Activated naive CD8-positive, alpha-beta T cell treated with anti-CD3 and anti-CD28 coated beads, Interleukin-2, amount 10 ng/mL, durations not matched to agents 7 days and 5 days (primary cell): ENCODE results near the gene CACNA1C. TPM values are rescaled to one million over a fixed set of nuclear protein-coding genes. Genes with fewer than 3 reads are reported as not detected.

Experiments
- ATAC-seq: fragments of 150-1000 bp; cut with Tn5 transposase; one replicate; pipeline ENCODE4 v1.10.0; 2021; ENCODE audit warnings: low read depth, moderate library complexity
- POLR2A ChIA-PET: fragments of 350-600 bp; sonication (Branson Sonifier 250); formaldehyde crosslinking; loops from one replicate; lab custom pipeline; 2021; ENCODE audit warnings: antibody characterized with exemption; lab: Charles Lee
- DNase-seq: peaks from one replicate; pipeline ENCODE4 v3.0.0; 2021
- H3K27ac Mint-ChIP-seq: one replicate; pipeline ENCODE4 v1.8.0; 2022; ENCODE audit warnings: mild to moderate bottlenecking, mixed read lengths
- H3K27me3 Mint-ChIP-seq: one replicate; pipeline ENCODE4 v1.8.0; 2022; ENCODE audit warnings: mild to moderate bottlenecking, moderate library complexity, mixed read lengths
- H3K36me3 Mint-ChIP-seq: one replicate; pipeline ENCODE4 v1.8.0; 2021; ENCODE audit warnings: mild to moderate bottlenecking, mixed read lengths
- H3K4me1 Mint-ChIP-seq: one replicate; pipeline ENCODE4 v1.8.0; 2021; ENCODE audit warnings: mixed read lengths
- H3K4me3 Mint-ChIP-seq: one replicate; pipeline ENCODE4 v1.8.0; 2022; ENCODE audit warnings: mild to moderate bottlenecking, moderate library complexity, mixed read lengths
- H3K9me3 Mint-ChIP-seq: one replicate; pipeline ENCODE4 v1.8.0; 2021; ENCODE audit warnings: mixed read lengths
- total RNA-seq, 2 experiments: library from RNA; stranded (reverse); gene quantifications; one replicate each; pipeline ENCODE4 v1.2.3, GENCODE V29; 2021

CACNA1C gene
- total RNA-seq, 2 experiments from 2014 or later: 0.11 to 0.14 TPM

- Mint-ChIP-seq H3K27ac (no peak overlapping the region), H3K27me3 (peaks cover 18% of the 10 kb centered on the region), H3K4me3 (no peak overlapping the region), H3K36me3 (no peaks in the 10 kb centered on the region), H3K9me3 (no peaks in the 10 kb centered on the region), H3K4me1 (no peaks in the 10 kb centered on the region)
- no peak for ATAC-seq
- POLR2A ChIA-PET: no interaction called here
- no peak for DNase-seq
Measured at GRCh38 chr12:2567711-2568110, 514.9 kb downstream of the CACNA1C start.

GRCh38 chr12:2570562-2570961 is 517.8 kb downstream of the CACNA1C start:
- no peaks in the 10 kb centered on the region for H3K36me3 Mint-ChIP-seq
- no peak for DNase-seq
- no peak for ATAC-seq
- H3K27me3 Mint-ChIP-seq: peaks cover 37% of the 10 kb centered on the region
- H3K4me3 Mint-ChIP-seq: no peak overlapping the region
- H3K9me3 Mint-ChIP-seq: no peaks in the 10 kb centered on the region
- H3K4me1 Mint-ChIP-seq: no peaks in the 10 kb centered on the region
- no peak overlapping the region for H3K27ac Mint-ChIP-seq
- POLR2A ChIA-PET: no interaction called here

- DNase-seq (no peak), ATAC-seq (no peak)
- Mint-ChIP-seq H3K27me3 (peaks cover 37% of the 10 kb centered on the region), H3K4me1 (no peaks in the 10 kb centered on the region), H3K9me3 (no peaks in the 10 kb centered on the region), H3K27ac (no peak overlapping the region), H3K4me3 (no peak overlapping the region), H3K36me3 (no peaks in the 10 kb centered on the region)
- POLR2A ChIA-PET: no interaction called here
Measured at GRCh38 chr12:2574355-2574935, 521.7 kb downstream of the CACNA1C start.

GRCh38 chr12:2575245-2575644 is 522.5 kb downstream of the CACNA1C start:
- no peak overlapping the region for H3K27ac Mint-ChIP-seq
- no peak for ATAC-seq
- no peaks in the 10 kb centered on the region for H3K36me3 Mint-ChIP-seq
- DNase-seq: no peak
- no peak overlapping the region for H3K4me3 Mint-ChIP-seq
- H3K27me3 Mint-ChIP-seq: peaks cover 36% of the 10 kb centered on the region
- H3K4me1 Mint-ChIP-seq: no peaks in the 10 kb centered on the region
- no peaks in the 10 kb centered on the region for H3K9me3 Mint-ChIP-seq
- POLR2A ChIA-PET: no interaction called here

GRCh38 chr12:2578211-2578610 is 525.4 kb downstream of the CACNA1C start:
- Mint-ChIP-seq H3K9me3 (no peaks in the 10 kb centered on the region), H3K27ac (no peak overlapping the region), H3K36me3 (no peaks in the 10 kb centered on the region), H3K27me3 (peaks cover 27% of the 10 kb centered on the region), H3K4me3 (no peak overlapping the region), H3K4me1 (peaks cover 2% of the 10 kb centered on the region)
- DNase-seq (no peak), ATAC-seq (no peak)
- POLR2A ChIA-PET: no interaction called here

GRCh38 chr12:2578772-2579171 is 526.0 kb downstream of the CACNA1C start:
- H3K27ac Mint-ChIP-seq: no peak overlapping the region
- peaks cover 2% of the 10 kb centered on the region for H3K4me1 Mint-ChIP-seq
- POLR2A ChIA-PET: no interaction called here
- H3K36me3 Mint-ChIP-seq: no peaks in the 10 kb centered on the region
- no peak for DNase-seq
- no peak overlapping the region for H3K4me3 Mint-ChIP-seq
- no peaks in the 10 kb centered on the region for H3K9me3 Mint-ChIP-seq
- no peak for ATAC-seq
- peaks cover 28% of the 10 kb centered on the region for H3K27me3 Mint-ChIP-seq

GRCh38 chr12:2580821-2581220 is 528.0 kb downstream of the CACNA1C start:
- peaks cover 31% of the 10 kb centered on the region for H3K27me3 Mint-ChIP-seq
- no peak overlapping the region for H3K4me3 Mint-ChIP-seq
- no peaks in the 10 kb centered on the region for H3K36me3 Mint-ChIP-seq
- ATAC-seq (no peak), DNase-seq (no peak)
- no peaks in the 10 kb centered on the region for H3K9me3 Mint-ChIP-seq
- H3K4me1 Mint-ChIP-seq: peaks cover 2% of the 10 kb centered on the region
- H3K27ac Mint-ChIP-seq: no peak overlapping the region
- POLR2A ChIA-PET: no interaction called here

GRCh38 chr12:2581293-2582045 is 528.7 kb downstream of the CACNA1C start:
- no peaks in the 10 kb centered on the region for H3K9me3 Mint-ChIP-seq
- H3K4me3 Mint-ChIP-seq: no peak overlapping the region
- H3K27ac Mint-ChIP-seq: no peak overlapping the region
- POLR2A ChIA-PET: no interaction called here
- DNase-seq (no peak), ATAC-seq (no peak)
- H3K27me3 Mint-ChIP-seq: peaks cover 32% of the 10 kb centered on the region
- H3K36me3 Mint-ChIP-seq: no peaks in the 10 kb centered on the region
- peaks cover 2% of the 10 kb centered on the region for H3K4me1 Mint-ChIP-seq

GRCh38 chr12:2582631-2583030 is 529.8 kb downstream of the CACNA1C start:
- POLR2A ChIA-PET: no interaction called here
- DNase-seq (no peak), ATAC-seq (no peak)
- Mint-ChIP-seq H3K27me3 (peaks cover 38% of the 10 kb centered on the region), H3K36me3 (no peaks in the 10 kb centered on the region), H3K4me1 (peaks cover 2% of the 10 kb centered on the region), H3K4me3 (no peak overlapping the region), H3K9me3 (no peaks in the 10 kb centered on the region), H3K27ac (no peak overlapping the region)

GRCh38 chr12:2583091-2583497 is 530.3 kb downstream of the CACNA1C start:
- Mint-ChIP-seq H3K27ac (no peak overlapping the region), H3K27me3 (peaks cover 43% of the 10 kb centered on the region)

GRCh38 chr12:2583642-2584401 is 531.0 kb downstream of the CACNA1C start:
- Mint-ChIP-seq H3K27ac (no peak overlapping the region), H3K27me3 (peaks cover 44% of the 10 kb centered on the region), H3K4me3 (no peak overlapping the region), H3K4me1 (peaks cover 2% of the 10 kb centered on the region), H3K36me3 (no peaks in the 10 kb centered on the region), H3K9me3 (no peaks in the 10 kb centered on the region)
- no peak for DNase-seq
- POLR2A ChIA-PET: no interaction called here
- no peak for ATAC-seq

More at GRCh38 chr12:2583091-2583497, 530.3 kb downstream of the CACNA1C start:
- peak; percentile 90 for ATAC-seq
- POLR2A ChIA-PET: no interaction called here
- Mint-ChIP-seq H3K9me3 (no peaks in the 10 kb centered on the region), H3K4me1 (peaks cover 2% of the 10 kb centered on the region), H3K4me3 (no peak overlapping the region), H3K36me3 (no peaks in the 10 kb centered on the region)
- peak; percentile 85 for DNase-seq

GRCh38 chr12:2586156-2587038 is 533.6 kb downstream of the CACNA1C start:
- no peak overlapping the region for H3K4me3 Mint-ChIP-seq
- ATAC-seq: no peak
- DNase-seq: no peak
- peaks cover 41% of the 10 kb centered on the region for H3K27me3 Mint-ChIP-seq
- POLR2A ChIA-PET: no interaction called here
- H3K9me3 Mint-ChIP-seq: no peaks in the 10 kb centered on the region
- H3K4me1 Mint-ChIP-seq: peaks cover 2% of the 10 kb centered on the region
- no peak overlapping the region for H3K27ac Mint-ChIP-seq
- no peaks in the 10 kb centered on the region for H3K36me3 Mint-ChIP-seq

- H3K27ac Mint-ChIP-seq: no peak overlapping the region
- DNase-seq (no peak), ATAC-seq (no peak)
- no peaks in the 10 kb centered on the region for H3K36me3 Mint-ChIP-seq
- H3K4me3 Mint-ChIP-seq: no peak overlapping the region
- no peaks in the 10 kb centered on the region for H3K4me1 Mint-ChIP-seq
- H3K9me3 Mint-ChIP-seq: no peaks in the 10 kb centered on the region
- peaks cover 31% of the 10 kb centered on the region for H3K27me3 Mint-ChIP-seq
- POLR2A ChIA-PET: no interaction called here
Measured at GRCh38 chr12:2588345-2588744, 535.6 kb downstream of the CACNA1C start.
